HCEC 1CT (cell line): ENCODE results near the gene PLCG1.
"Not testable (repeated sequence)": the region's sequence is repeated elsewhere in the genome, so short reads cannot be mapped to it uniquely, and the experiment has no call there.

ENCODE experiments used
- DNase-seq: peaks from one replicate; pipeline ENCODE4 v3.0.0-alpha.2; 2017

The PLCG1 gene

GRCh38 chr20:41125530-41126457, 11.5 kb upstream of the PLCG1 start:
- DNase-seq, result no peak

GRCh38 chr20:41126719-41127118, 10.6 kb upstream of the PLCG1 start:
- DNase-seq, result no peak

GRCh38 chr20:41128317-41128716, 9.0 kb upstream of the PLCG1 start:
- DNase-seq, result not testable (repeated sequence)

GRCh38 chr20:41131594-41132387, 5.6 kb upstream of the PLCG1 start:
- no peak for DNase-seq

GRCh38 chr20:41132388-41132775, 5.0 kb upstream of the PLCG1 start:
- not testable (repeated sequence) for DNase-seq

- no peak for DNase-seq
Measured at GRCh38 chr20:41133709-41134361, 3.5 kb upstream of the PLCG1 start.

- DNase-seq, result no peak
Measured at GRCh38 chr20:41134362-41135186, 2.8 kb upstream of the PLCG1 start.

- DNase-seq, result no peak
Measured at GRCh38 chr20:41135187-41135887, 2.0 kb upstream of the PLCG1 start.

GRCh38 chr20:41135888-41136679, 1.3 kb upstream of the PLCG1 start:
- no peak for DNase-seq

GRCh38 chr20:41137614-41138474, 501 bp downstream of the PLCG1 start:
- DNase-seq, result peak; percentile 25

- no peak for DNase-seq
Measured at GRCh38 chr20:41138475-41139226, 1.3 kb downstream of the PLCG1 start.

GRCh38 chr20:41139227-41140093, 2.1 kb downstream of the PLCG1 start:
- DNase-seq, result no peak

- no peak for DNase-seq
Measured at GRCh38 chr20:41140226-41141133, 3.1 kb downstream of the PLCG1 start.

- peak; percentile 22 for DNase-seq
Measured at GRCh38 chr20:41141153-41141815, 3.9 kb downstream of the PLCG1 start.

- DNase-seq, result no peak
Measured at GRCh38 chr20:41142245-41142644, 4.9 kb downstream of the PLCG1 start.

- no peak for DNase-seq
Measured at GRCh38 chr20:41142919-41143318, 5.6 kb downstream of the PLCG1 start.
